Measurements from ENCODE around the gene SORCS2.

Gene SORCS2

DNA sequence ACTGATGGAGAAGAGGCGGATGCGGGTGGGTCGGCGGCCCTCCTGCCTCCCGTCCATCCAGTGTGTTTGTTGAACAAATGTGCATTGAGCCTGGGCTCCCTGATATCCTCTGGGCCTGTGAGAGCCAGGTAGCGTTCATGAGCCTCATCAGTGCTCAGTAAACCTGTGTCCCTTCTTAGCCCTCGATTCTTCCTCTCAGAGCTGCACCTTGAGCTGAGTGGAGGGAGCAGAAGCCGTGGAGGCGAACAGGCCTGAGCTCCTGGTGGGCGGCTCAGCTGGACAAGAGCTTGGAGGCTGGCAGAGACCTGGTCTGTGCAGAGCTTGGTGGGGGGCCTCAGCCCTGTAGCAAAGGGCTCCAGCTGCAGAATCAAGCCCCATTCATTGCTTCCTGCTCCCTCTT, 112.1 kb downstream of the SORCS2 start:
- in situ Hi-C loops (cut with MboI; ENCODE audit: low sequenced_read_pairs, unreplicated experiment), result no loop called here
- no peak for DNase-seq (ENCODE audit: low spot score)
- TF ChIP-seq, protein P1, sequence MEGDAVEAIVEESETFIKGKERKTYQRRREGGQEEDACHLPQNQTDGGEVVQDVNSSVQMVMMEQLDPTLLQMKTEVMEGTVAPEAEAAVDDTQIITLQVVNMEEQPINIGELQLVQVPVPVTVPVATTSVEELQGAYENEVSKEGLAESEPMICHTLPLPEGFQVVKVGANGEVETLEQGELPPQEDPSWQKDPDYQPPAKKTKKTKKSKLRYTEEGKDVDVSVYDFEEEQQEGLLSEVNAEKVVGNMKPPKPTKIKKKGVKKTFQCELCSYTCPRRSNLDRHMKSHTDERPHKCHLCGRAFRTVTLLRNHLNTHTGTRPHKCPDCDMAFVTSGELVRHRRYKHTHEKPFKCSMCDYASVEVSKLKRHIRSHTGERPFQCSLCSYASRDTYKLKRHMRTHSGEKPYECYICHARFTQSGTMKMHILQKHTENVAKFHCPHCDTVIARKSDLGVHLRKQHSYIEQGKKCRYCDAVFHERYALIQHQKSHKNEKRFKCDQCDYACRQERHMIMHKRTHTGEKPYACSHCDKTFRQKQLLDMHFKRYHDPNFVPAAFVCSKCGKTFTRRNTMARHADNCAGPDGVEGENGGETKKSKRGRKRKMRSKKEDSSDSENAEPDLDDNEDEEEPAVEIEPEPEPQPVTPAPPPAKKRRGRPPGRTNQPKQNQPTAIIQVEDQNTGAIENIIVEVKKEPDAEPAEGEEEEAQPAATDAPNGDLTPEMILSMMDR (IDR thresholded peaks at IDR 0.05; ENCODE audit: borderline replicate concordance, control extremely low read depth, extremely low read depth, insufficient read depth, missing control alignments), result no peak

DNA sequence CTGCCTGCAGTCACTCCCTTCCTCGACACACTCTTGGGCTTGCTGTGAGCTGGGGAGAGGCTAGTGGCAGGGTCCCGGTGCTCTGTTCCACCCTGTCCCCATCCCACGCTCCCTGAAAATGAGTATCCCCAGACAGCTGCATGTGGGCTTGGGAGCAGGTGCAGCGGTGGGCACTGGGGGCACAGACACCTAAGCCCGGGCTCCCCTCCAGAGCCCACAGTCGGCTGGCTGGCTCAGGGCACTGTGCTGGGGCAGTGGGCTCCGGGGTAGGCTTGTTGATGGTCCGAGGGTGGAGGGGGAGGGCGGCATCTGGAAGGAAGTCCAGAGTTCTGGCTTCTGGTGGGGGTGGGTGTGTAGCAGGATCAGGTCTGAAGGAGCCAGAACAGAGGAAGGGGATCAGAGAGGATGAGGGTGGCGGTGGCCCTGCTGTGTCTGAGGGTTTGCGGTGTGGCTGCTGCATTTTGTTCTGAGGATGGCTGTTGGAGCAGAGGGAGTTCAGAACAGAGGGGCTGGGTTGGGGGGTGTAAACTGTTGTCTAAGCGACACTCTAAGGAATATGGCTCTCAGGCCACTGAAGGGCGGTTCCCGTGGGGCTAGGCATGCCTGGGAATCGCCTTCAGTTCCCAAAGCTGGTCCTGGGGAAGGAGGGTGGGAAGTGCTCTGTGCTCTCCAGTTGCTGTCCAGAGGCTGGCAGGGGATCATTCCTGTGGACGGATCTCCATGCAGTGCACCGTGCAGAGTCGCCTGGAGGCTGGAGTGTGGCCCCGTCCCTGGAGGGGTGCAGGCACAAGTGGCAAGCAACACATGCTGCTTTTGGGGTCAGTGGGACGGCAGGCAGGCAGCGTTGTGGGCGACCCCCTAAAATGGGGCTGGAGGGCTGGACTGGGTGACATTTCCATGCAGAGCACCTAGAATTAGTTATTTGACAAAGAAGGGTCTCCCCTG, 114.0 kb downstream of the SORCS2 start:
- TF ChIP-seq, protein P1 (IDR thresholded peaks at IDR 0.05; ENCODE audit: borderline replicate concordance, control extremely low read depth, extremely low read depth, insufficient read depth, missing control alignments), result no peak
- in situ Hi-C loops (cut with MboI; ENCODE audit: low sequenced_read_pairs, unreplicated experiment), result no loop called here
- no peak for DNase-seq (ENCODE audit: low spot score)

DNA sequence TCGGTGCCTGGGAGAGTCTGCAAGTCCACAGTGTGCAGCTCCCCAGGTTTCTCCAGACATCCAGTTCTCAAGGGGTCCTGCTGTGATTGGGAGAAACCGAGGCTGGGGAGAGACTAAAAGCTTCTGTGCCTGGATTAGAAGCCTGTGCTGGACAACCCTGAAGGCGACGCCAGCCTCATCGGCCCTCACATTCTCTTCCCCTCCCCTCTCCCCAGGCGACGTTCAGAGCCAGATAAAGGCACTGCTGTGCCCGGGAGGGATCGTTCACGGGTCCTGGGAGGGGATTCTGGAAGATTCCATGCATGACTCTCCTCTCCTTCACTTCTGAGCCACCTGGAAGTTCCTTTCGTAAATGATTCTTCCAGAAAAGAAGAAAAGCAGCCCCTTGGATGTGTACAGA, 114.6 kb downstream of the SORCS2 start:
- DNase-seq (ENCODE audit: low spot score), result no peak
- TF ChIP-seq, protein P1 (IDR thresholded peaks at IDR 0.05; ENCODE audit: borderline replicate concordance, control extremely low read depth, extremely low read depth, insufficient read depth, missing control alignments), result no peak
- in situ Hi-C loops (cut with MboI; ENCODE audit: low sequenced_read_pairs, unreplicated experiment), result no loop called here

DNA sequence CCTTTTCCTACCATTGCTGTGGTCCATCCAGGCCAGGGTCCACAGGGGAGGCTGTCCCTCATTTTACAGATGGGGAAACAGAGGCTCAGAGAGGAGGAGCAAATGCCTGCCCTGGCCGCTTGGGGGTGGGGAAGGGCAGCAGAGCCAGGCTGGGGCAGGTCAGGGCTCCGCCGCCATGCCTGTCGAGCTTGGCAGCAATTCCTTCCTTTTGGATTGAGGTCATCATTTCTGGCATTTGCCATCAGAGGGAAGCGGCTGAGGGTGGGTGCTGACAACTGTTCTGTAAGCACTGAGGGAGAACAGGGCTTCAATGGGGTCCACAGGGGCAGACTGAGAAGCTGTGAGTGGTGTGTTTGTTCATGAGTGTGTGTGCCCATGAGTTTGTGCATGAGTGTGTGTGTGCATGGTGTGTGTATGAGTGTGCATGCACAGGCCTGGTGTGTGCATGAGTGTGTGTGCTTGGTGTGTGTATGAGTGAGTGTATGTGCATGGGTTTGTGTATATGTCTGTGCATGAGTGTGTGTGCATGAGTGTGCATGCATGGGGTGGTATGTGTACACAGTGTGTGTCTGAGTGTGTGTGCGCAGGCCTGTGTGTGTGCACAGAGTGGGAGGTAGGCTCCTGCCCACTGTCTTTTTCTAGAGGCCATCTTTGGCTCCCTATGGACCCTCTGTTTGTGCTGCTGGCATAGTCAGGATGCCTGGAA, 115.2 kb downstream of the SORCS2 start:
- DNase-seq (ENCODE audit: low spot score), result no peak
- in situ Hi-C loops (cut with MboI; ENCODE audit: low sequenced_read_pairs, unreplicated experiment), result no loop called here
- TF ChIP-seq, protein P1 (IDR thresholded peaks at IDR 0.05; ENCODE audit: borderline replicate concordance, control extremely low read depth, extremely low read depth, insufficient read depth, missing control alignments), result no peak

DNA sequence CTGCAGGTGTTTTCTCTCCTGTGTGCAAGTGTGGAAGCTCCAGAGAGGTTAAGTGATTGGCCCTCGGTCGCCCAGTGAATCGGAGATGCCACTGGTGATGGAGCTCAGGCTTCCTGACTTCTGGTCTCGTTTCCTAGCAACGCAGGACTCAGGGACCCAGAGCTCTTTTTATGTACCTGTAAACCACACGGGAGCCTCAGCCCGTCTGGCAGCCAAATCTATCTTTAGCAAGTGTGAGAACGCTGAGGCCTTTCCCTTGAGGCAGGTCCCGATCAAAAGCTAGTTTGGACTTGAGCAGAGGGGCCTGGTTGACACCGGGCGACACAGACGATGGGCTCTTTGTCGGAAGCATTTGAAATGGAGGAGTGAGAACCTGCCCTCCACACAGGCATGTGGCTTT, 116.8 kb downstream of the SORCS2 start:
- in situ Hi-C loops (cut with MboI; ENCODE audit: low sequenced_read_pairs, unreplicated experiment), result no loop called here
- TF ChIP-seq, protein P1 (IDR thresholded peaks at IDR 0.05; ENCODE audit: borderline replicate concordance, control extremely low read depth, extremely low read depth, insufficient read depth, missing control alignments), result no peak
- DNase-seq (ENCODE audit: low spot score), result no peak

DNA sequence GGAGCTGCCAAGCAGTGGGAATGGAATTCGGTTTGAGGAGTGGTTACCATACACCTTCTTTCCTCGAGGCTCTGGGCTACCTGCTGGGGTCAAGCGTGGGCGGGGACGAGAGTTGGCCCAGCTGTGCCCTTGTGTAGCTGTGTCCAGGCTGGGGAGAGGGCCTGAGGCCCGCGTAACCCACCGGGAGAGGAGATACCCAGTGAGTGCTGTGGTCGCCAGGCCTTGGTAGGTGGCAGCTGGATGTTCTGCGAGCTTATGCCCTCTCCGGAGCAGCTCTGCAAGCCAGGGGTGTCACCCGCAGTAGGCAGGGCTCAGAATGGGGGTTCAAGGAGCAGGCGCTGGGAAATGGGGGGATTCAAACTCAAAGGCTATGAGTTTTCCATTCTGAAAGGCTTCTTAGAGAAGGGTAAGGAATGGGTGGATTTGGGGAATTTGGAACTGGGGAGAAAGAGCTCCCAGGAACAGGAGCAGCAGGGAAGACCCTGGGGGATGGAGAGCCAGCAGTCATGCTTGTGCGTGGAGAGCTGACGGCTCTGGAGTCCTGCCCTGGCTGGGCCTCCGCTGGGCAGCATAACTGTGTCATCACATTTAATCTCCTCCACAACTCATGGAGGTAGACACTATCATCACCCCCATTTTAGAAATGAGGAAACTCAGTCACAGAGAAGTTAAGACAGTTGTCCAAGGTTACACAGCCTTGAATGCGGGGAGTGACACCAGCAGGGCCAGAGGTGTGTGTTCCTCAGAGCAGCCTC, 117.5 kb downstream of the SORCS2 start:
- no peak for DNase-seq (ENCODE audit: low spot score)
- in situ Hi-C loops (cut with MboI; ENCODE audit: low sequenced_read_pairs, unreplicated experiment), result no loop called here
- TF ChIP-seq, protein P1 (IDR thresholded peaks at IDR 0.05; ENCODE audit: borderline replicate concordance, control extremely low read depth, extremely low read depth, insufficient read depth, missing control alignments), result no peak

Measured in GM13976 (cell line).